ENCODE measurements around the gene GNA14. TPM values are rescaled to one million over a fixed set of nuclear protein-coding genes. Genes with fewer than 3 reads are reported as not detected.

The GNA14 gene
- total and polyA plus RNA-seq, 2 experiments from 2014 or later, result 3.9 to 10.5 TPM

- Histone ChIP-seq H2AFZ (no peak overlapping the region), H3K27ac (ENCODE audit: low read depth) (no peak overlapping the region), H3F3A (replicated peaks; ENCODE audit: low read depth) (no peaks in the 10 kb centered on the region), H3K27me3 (ENCODE audit: insufficient read depth) (no peaks in the 10 kb centered on the region), H3K79me2 (replicated peaks; ENCODE audit: insufficient read depth) (0 out of 2 replicates have a peak, but pooled peaks cover 7% of the 10 kb centered on the region), H4K20me1 (replicated peaks; ENCODE audit: insufficient read depth) (no peaks in the 10 kb centered on the region), H3K4me2 (no peak overlapping the region), H3K4me3 (no peak overlapping the region), H3K36me3 (ENCODE audit: insufficient read depth) (no peaks in the 10 kb centered on the region), H3K9me2 (ENCODE audit: insufficient read depth) (no peaks in the 10 kb centered on the region), H3K4me1 (ENCODE audit: insufficient read depth) (no peaks in the 10 kb centered on the region)
- Mint-ChIP-seq H3K36me3 (ENCODE audit: low read depth) (peaks cover 9% of the 10 kb centered on the region; the same call in 2 of the 3 replicates), H3K9me3 (peaks cover 11% of the 10 kb centered on the region; the same call in 2 of the 3 replicates), H3K4me3 (no peak overlapping the region), H3K4me1 (no peaks in the 10 kb centered on the region), H3K27ac (no peak overlapping the region), H3K27me3 (ENCODE audit: insufficient read depth, low read depth, poor library complexity) (peaks cover 2% of the 10 kb centered on the region)
- DNase-seq (ENCODE audit: low spot score) (no peak), ATAC-seq (no peak)
- TF ChIP-seq ZNF114 (CRISPR knock-in tag; IDR thresholded peaks at IDR 0.05) (no peak), EZH2 (IDR thresholded peaks at IDR 0.05; ENCODE audit: low read depth, unreplicated experiment) (no peak), ZNF331 (CRISPR knock-in tag; IDR thresholded peaks at IDR 0.05; ENCODE audit: low read depth) (no peak), STAT1 (IDR thresholded peaks at IDR 0.05; ENCODE audit: unreplicated experiment) (no peak), EZH2phosphoT487 (IDR thresholded peaks at IDR 0.05; ENCODE audit: unreplicated experiment) (no peak), CTCF (conservative IDR thresholded peaks at IDR 0.05; ENCODE audit: low read depth in 2 of 2) (no peak), POLR2AphosphoS5 (IDR thresholded peaks at IDR 0.05; ENCODE audit: low read depth) (no peak), REST (IDR thresholded peaks at IDR 0.05; ENCODE audit: unreplicated experiment) (no peak), NANOG (IDR thresholded peaks at IDR 0.05; ENCODE audit: borderline replicate concordance) (no peak), CREB1 (CRISPR knock-in tag; IDR thresholded peaks at IDR 0.05; ENCODE audit: low read depth) (no peak), JUNB (IDR thresholded peaks at IDR 0.05; ENCODE audit: unreplicated experiment) (no peak), ZNF462 (CRISPR knock-in tag; IDR thresholded peaks at IDR 0.05) (no peak), ETS1 (IDR thresholded peaks at IDR 0.05) (no peak)
Measured at GRCh38 chr9:77632652-77633051, 15.5 kb downstream of the GNA14 start.

Data from GM23338 (cell line).